Measurements from ENCODE around the gene GMPPB.

Gene GMPPB

GRCh38 chr3:49727924-49728361, 4.2 kb upstream of the GMPPB start:
- no peak for DNase-seq

GRCh38 chr3:49727154-49727923, 3.6 kb upstream of the GMPPB start:
- no peak for DNase-seq

GRCh38 chr3:49725906-49726681, 2.3 kb upstream of the GMPPB start:
- no peak for DNase-seq

- DNase-seq, result no peak
Measured at GRCh38 chr3:49724586-49724985, 835 bp upstream of the GMPPB start.

GRCh38 chr3:49723296-49723627, 489 bp downstream of the GMPPB start:
- peak; percentile 2 for DNase-seq

GRCh38 chr3:49722896-49723295, 855 bp downstream of the GMPPB start:
- DNase-seq, result no peak

- no peak for DNase-seq
Measured at GRCh38 chr3:49721896-49722781, 1.6 kb downstream of the GMPPB start.

- DNase-seq, result no peak
Measured at GRCh38 chr3:49721596-49721895, 2.2 kb downstream of the GMPPB start.

GRCh38 chr3:49720855-49721595, 2.7 kb downstream of the GMPPB start:
- no peak for DNase-seq

- peak; percentile 75 for DNase-seq
Measured at GRCh38 chr3:49719214-49719884, 4.4 kb downstream of the GMPPB start, which contains the start of gene AMIGO3. AMIGO3 (minus strand) TSS chr3:49719684; CDS start chr3:49719465, 219 bp downstream.

- no peak for DNase-seq
Measured at GRCh38 chr3:49718858-49719213, 4.9 kb downstream of the GMPPB start.

- DNase-seq, result no peak
Measured at GRCh38 chr3:49717959-49718857, 5.5 kb downstream of the GMPPB start.

- DNase-seq, result no peak
Measured at GRCh38 chr3:49717211-49717958, 6.4 kb downstream of the GMPPB start.

GRCh38 chr3:49716691-49717210, 7.0 kb downstream of the GMPPB start:
- DNase-seq, result no peak

GRCh38 chr3:49716169-49716568, 7.6 kb downstream of the GMPPB start:
- no peak for DNase-seq

GRCh38 chr3:49715611-49716121, 8.1 kb downstream of the GMPPB start:
- no peak for DNase-seq

- DNase-seq, result no peak
Measured at GRCh38 chr3:49714728-49715550, 8.8 kb downstream of the GMPPB start.

GRCh38 chr3:49713336-49714105, 10.2 kb downstream of the GMPPB start:
- no peak for DNase-seq
